GM12874 (cell line): ENCODE data around the gene VAMP8.

Experiments
- TF ChIP-seq, protein P1 (sequence below): IDR thresholded peaks from 2 replicates; pipeline ENCODE4 v1.5.1; 2011; ENCODE audit warnings: low read depth, mild to moderate bottlenecking, control low read depth, low read length, moderate library complexity; ENCODE audit not compliant: insufficient read depth

The VAMP8 gene

DNA sequence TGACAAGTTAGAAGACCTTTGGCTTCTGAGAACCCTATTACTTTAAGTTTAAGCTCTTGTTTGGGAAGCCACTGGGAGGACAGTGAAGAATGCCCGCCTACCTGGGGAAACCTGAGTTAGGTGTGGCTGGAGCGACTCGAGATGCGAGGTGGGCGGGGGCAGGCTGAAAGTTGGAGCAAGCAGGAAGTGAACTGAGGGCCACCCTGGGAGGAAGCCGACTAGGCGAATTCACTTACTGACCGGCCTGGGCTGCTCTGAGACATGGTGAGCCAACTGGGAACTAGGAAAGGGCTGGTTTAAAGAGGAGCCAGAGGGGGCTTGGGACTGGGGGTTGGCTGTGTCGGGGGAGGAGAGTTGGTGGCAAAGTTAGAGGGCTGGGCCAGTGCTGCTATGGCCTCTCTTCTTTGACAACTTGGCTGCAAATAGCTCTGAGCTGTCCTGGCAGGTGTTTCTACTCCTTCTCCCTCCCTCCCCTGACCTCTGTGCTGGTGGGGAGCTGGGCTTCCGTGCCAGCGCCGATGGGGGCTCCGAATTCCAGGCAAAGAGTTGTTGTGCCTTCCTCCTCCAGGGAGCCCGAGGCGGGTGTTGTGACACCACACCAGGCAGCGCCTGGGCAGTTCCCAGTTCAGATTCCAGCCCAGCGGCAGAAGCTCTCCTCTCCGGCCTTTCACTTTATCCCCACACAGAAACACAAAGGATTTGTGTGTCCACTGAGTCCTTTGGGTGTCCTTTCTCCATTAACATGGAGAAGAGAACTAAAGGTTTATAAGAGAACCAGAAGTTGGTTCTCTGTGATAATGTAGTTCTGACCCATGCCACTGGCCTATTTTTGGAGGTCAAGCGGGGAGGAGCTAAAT is at the start of gene VAMP8:
Gene VAMP8 (plus strand): TSS at position 201 of the 857 bp plus-strand sequence. CDS start 61 bp downstream, at position 262.
- TF ChIP-seq, protein P1, sequence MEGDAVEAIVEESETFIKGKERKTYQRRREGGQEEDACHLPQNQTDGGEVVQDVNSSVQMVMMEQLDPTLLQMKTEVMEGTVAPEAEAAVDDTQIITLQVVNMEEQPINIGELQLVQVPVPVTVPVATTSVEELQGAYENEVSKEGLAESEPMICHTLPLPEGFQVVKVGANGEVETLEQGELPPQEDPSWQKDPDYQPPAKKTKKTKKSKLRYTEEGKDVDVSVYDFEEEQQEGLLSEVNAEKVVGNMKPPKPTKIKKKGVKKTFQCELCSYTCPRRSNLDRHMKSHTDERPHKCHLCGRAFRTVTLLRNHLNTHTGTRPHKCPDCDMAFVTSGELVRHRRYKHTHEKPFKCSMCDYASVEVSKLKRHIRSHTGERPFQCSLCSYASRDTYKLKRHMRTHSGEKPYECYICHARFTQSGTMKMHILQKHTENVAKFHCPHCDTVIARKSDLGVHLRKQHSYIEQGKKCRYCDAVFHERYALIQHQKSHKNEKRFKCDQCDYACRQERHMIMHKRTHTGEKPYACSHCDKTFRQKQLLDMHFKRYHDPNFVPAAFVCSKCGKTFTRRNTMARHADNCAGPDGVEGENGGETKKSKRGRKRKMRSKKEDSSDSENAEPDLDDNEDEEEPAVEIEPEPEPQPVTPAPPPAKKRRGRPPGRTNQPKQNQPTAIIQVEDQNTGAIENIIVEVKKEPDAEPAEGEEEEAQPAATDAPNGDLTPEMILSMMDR: no peak

DNA sequence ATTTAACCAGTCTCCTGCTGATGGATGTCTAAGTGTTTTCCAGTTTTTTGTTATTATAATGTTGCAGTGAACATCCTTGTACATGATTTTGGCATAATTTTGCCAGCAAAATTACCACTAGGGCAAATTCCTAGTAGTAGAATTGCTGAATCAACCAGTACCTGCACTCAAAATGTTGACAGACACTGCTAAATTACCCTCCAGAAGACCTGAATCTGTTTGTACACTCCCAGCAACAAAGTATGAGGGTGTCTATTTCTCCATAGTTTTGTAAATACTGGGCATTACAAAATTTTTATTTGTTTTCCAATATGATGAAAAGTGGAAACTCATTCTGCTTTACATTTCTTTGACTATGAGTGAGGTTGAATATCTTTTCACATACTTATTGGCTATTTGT is 49.6 kb upstream of the VAMP8 start:
- TF ChIP-seq, protein P1: no peak

DNA sequence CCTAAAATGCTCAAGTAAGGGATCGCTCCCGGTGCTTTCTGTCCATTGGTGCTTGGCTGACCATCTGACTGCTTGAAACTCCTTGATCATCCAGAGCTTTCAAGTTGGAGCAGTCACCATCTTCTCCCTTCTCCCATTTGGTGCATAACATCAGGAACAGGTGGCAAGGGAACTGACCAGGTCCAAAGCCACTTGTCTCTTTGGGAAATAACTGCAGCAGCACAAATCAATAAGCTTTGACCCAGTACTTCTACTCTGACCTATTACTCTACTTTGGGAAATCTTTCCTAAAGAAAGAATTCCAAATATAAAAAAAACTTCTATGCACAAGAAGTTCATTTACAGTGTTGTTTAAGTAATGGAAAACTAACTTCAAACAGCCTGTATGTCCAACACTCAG is 49.0 kb upstream of the VAMP8 start:
- TF ChIP-seq, protein P1: no peak

DNA sequence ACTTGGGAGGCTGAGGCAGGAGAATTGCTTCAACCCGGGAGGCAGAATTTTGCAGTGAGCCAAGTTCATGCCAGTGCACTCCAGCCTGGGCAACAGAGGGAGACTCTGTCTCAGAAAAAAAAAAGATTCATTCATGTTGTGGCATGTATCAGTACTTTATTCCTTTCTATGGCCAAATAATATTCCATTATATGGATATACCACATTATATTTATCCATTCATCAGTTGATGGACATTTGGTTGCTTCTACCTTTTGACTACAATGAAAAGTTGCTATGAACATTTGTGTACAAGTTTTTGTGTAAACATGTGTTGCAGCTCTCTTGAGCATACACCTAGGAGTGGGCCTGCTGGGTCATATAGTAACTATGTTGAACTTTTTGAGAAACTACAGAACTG is 47.6 kb upstream of the VAMP8 start:
- TF ChIP-seq, protein P1: no peak

DNA sequence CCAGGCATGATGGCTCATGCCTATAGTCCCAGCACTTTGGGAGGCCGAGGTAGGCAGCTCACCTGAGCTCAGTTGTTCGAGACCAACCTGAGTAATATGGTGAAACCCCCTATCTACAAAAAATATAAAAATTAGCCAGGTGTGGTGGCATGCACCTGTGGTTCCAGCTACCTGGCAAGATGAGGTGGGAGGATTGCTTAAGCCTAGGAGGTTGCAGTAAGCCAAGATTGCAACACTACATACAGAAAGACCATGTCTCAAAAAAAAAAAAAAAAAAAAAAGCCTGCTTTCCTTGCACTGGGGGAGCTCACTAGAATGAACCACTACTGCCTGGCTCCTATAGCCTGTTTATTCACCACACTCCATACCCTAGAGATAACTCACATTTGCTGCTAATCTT is 45.8 kb upstream of the VAMP8 start:
- TF ChIP-seq, protein P1: no peak

DNA sequence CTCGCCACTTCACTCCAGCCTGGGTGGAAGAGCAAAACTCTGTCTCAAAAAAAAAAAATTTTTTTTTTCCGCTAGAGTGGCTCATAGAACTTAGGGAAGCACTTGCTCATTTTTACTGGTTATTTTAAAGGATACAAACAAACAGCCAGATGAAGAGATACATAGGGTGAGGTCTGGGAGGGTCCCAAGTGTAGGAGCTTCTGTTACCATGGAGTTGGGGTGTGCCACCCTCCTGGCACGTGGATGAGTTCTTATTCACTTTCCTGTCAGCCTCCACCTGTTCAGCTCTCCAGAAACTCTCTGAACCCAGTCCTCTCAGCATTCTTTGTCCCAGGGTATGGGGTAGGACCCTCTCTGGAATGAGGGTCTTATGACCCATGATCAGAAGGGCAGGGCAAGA is 43.3 kb upstream of the VAMP8 start:
- TF ChIP-seq, protein P1: no peak

DNA sequence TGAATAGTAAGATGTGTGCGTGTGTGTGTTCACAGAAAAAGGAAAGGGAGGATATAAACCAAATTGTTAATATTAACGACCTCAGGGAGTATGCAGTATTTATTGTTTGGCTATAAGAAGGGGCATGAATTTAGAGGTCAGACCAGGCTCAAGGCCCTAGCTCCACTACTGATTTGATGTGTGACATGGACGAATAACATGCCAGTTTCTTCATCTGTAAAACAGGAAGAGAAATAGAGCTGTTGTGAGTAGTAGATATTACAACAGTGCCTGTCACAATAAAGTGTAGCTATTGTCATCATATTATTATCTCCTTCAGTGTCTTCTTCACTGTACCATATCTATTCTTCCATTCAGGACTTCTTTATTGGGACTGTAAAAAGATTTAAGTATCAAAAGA is 42.5 kb upstream of the VAMP8 start:
- TF ChIP-seq, protein P1: no peak
